Smooth muscle cell of trachea (primary cell): ENCODE results near the gene DAPK3. TPM values are rescaled to one million over a fixed set of nuclear protein-coding genes. Genes with fewer than 3 reads are reported as not detected.

ENCODE experiments used
- total RNA-seq: library from RNA; depleted of rRNA; stranded (reverse); fragments of >200 nt; gene quantifications from 2 replicates; pipeline ENCODE4 v1.2.1, GENCODE V29; 2014

DAPK3 gene
- total RNA-seq = 103 and 139 TPM in 2 replicates

GRCh38 chr19:3970808-3971598, at the start of gene DAPK3:
Gene DAPK3, minus strand, starts transcription at chr19:3971099. Its CDS starts 1,364 bp downstream, at chr19:3969735.

GRCh38 chr19:4007021-4007835, 36.3 kb upstream of the DAPK3 start, which contains the start of gene PIAS4:
Gene PIAS4, plus strand, starts transcription at chr19:4007736. Its CDS starts 25 bp downstream, at chr19:4007761.

GRCh38 chr19:3984908-3985642, 14.2 kb upstream of the DAPK3 start, which contains the start of gene EEF2:
Gene EEF2, minus strand, starts transcription at chr19:3985463. Its CDS starts 83 bp downstream, at chr19:3985380.

GRCh38 chr19:3932931-3933810, 37.7 kb downstream of the DAPK3 start, which contains the start of gene NMRK2:
Gene NMRK2, plus strand, starts transcription at chr19:3933069. Its CDS starts 603 bp downstream, at chr19:3933672.

Other genes starting within 250 kb of the DAPK3 start
- gene APBA3, start 209.4 kb downstream of the DAPK3 start, total RNA-seq = 19.3 and 28.9 TPM in 2 replicates
- gene MRPL54, start 208.4 kb downstream of the DAPK3 start, total RNA-seq = 21.8 and 50.2 TPM in 2 replicates
- not detected in 2 replicates for gene RAX2, start 198.9 kb downstream of the DAPK3 start, total RNA-seq
- gene MATK, start 184.7 kb downstream of the DAPK3 start, total RNA-seq = 0.15 TPM in 1 of 2 replicates, not detected in the other
- not detected in 2 replicates for gene ZFR2, start 102.1 kb downstream of the DAPK3 start, total RNA-seq
- not detected in 2 replicates for gene ATCAY, start 90.4 kb downstream of the DAPK3 start, total RNA-seq
- not detected in 2 replicates for gene NMRK2, start 38.0 kb downstream of the DAPK3 start, total RNA-seq
- 2,700 and 4,831 TPM in 2 replicates for gene EEF2, start 14.4 kb upstream of the DAPK3 start, total RNA-seq
- gene PIAS4, start 36.6 kb upstream of the DAPK3 start, total RNA-seq = 14.8 and 33.6 TPM in 2 replicates
- 32.9 and 49.3 TPM in 2 replicates for gene ZBTB7A, start 95.8 kb upstream of the DAPK3 start, total RNA-seq
- gene MAP2K2, start 153.0 kb upstream of the DAPK3 start, total RNA-seq = 152 and 278 TPM in 2 replicates
- gene CREB3L3, start 182.5 kb upstream of the DAPK3 start, total RNA-seq = not detected in 2 replicates
- gene SIRT6, start 211.5 kb upstream of the DAPK3 start, total RNA-seq = 18.5 and 23.3 TPM in 2 replicates
- 1.0 and 5.0 TPM in 2 replicates for gene ANKRD24, start 211.6 kb upstream of the DAPK3 start, total RNA-seq